Right lobe of liver (tissue), 6 donors: ENCODE results near the gene FYN. TPM values are rescaled to one million over a fixed set of nuclear protein-coding genes. Genes with fewer than 3 reads are reported as not detected.

Experiments used
- ATAC-seq, 4 donors: fragments of 200-7000 bp; cut with Tn5 transposase; one replicate each; pipeline ENCODE4 v1.9.1; 2020; ENCODE audit warnings: mild to moderate bottlenecking in 4 of 4, moderate library complexity in 4 of 4
- DNase-seq, 3 donors: peaks; one replicate each; pipeline ENCODE4 v3.0.0-alpha.2; 2020
- H3K27ac ChIP-seq, 3 donors: fragments of 200-600 bp; one replicate each; pipeline ENCODE4 v1.8.0; 2022
- H3K27me3 ChIP-seq, 2 donors: fragments of 200-600 bp; one replicate each; pipeline ENCODE4 v1.8.0; 2022
- H3K36me3 ChIP-seq, 4 donors: fragments of 200-600 bp; sonication (generic) in 1 of 4; one replicate each; pipeline versions ENCODE4 v1.5.1 to v1.8.0; 2017 to 2022; ENCODE audit warnings: control low read depth in 1 of 4
- H3K4me1 ChIP-seq, 4 donors: fragments of 200-600 bp; sonication (generic) in 1 of 4; one replicate each; pipeline versions ENCODE4 v1.5.1 to v1.8.0; 2017 to 2022; ENCODE audit warnings: control low read depth in 1 of 4
- H3K4me3 ChIP-seq, 3 donors: fragments of 200-600 bp; one replicate each; pipeline ENCODE4 v1.8.0; 2022
- H3K9me3 ChIP-seq, 4 donors: fragments of 200-600 bp; sonication (generic) in 1 of 4; one replicate each; pipeline versions ENCODE4 v1.5.1 to v1.8.0; 2017 to 2022; ENCODE audit warnings: control low read depth in 1 of 4
- CTCF ChIP-seq, 4 donors: fragments of 200-600 bp in 3 of 4; fragments of 450-650 bp in 1 of 4; IDR thresholded peaks; one replicate each; pipeline versions ENCODE4 v1.5.1 to v1.8.0; 2016 to 2022; ENCODE audit warnings: antibody characterized with exemption in 4 of 4, mild to moderate bottlenecking in 2 of 4
- POLR2A ChIP-seq: fragments of 450-650 bp; IDR thresholded peaks from one replicate; pipeline ENCODE4 v1.6.1; 2017; ENCODE audit warnings: antibody characterized with exemption, mild to moderate bottlenecking
- WGBS: methylation state at CpG from one replicate; pipeline ENCODE4 v1.1.6; 2018; ENCODE audit warnings: low coverage, low lambda C conversion rate; ENCODE audit not compliant: insufficient coverage; ENCODE audit errors: missing lambda C conversion rate; 5-methylcytosine and 5-hydroxymethylcytosine counted together
- intact Hi-C, 2 donors: fragments of 100-400 bp; cut with DNase I; formaldehyde crosslinking; loops; one replicate each; pipeline versions ENCODE4 v1.11.2 to v1.14.1; 2022
- total RNA-seq, 6 experiments: library from RNA; depleted of rRNA in 2 of 6; stranded (reverse); fragments of >200 nt in 2 of 6; fragmentation: NEBNext Ultra II Directional in 3 of 6; extraction: Animal tissue kit (Norgen Biotek cat#: 25700) in 3 of 6; gene quantifications; one replicate each; pipeline versions ENCODE4 v1.1.0 to v1.2.4, GENCODE V29; 2016 to 2023
- donor health status: DM: no; HTN: yes; CAD: no.
- donor health status: DM: no; HTN: no; CAD: no.
- donor health status: DM: no; HTN: no; CAD: no.
- donor health status: DM: no; HTN: yes; CAD: no.
- donor health status: DM: no; HTN: yes; CAD: no.

The FYN gene
- total RNA-seq, 6 experiments from 2014 or later = 16.8 to 33.7 (median 23.5) TPM

- no peak for TF ChIP-seq CTCF (IDR thresholded peaks at IDR 0.05)
- TF ChIP-seq POLR2A = no peak
- Histone ChIP-seq H3K27me3 (no peaks in the 10 kb centered on the region), H3K27ac (no peak overlapping the region), H3K4me1 (no peaks in the 10 kb centered on the region), H3K4me3 (no peak overlapping the region), H3K9me3 (no peaks in the 10 kb centered on the region), H3K36me3 (no peaks in the 10 kb centered on the region)
- DNase-seq (no peak), ATAC-seq (no peak)
- intact Hi-C loops = no loop called here
- 78% methylated on average over 7 of the region's 7 CpGs for WGBS
These were observed 11.8 kb downstream of the FYN start for GRCh38 chr6:111861431-111861885.

- no peak overlapping the region for H3K27ac ChIP-seq
- TF ChIP-seq CTCF (IDR thresholded peaks at IDR 0.05) (no peak), POLR2A (no peak)
These were observed 14.9 kb downstream of the FYN start for GRCh38 chr6:111858347-111858746.

GRCh38 chr6:111857674-111858337 lies 15.4 kb downstream of the FYN start:
- no peak for TF ChIP-seq CTCF (IDR thresholded peaks at IDR 0.05)
- no peak for TF ChIP-seq POLR2A
- peaks cover 0 to 3% (median 0%) of the 10 kb centered on the region in 4 donors for H3K4me1 ChIP-seq
- peak in 1 of 4 donors; percentile 35 for ATAC-seq
- no peak overlapping the region for H3K4me3 ChIP-seq
- no peaks in the 10 kb centered on the region for H3K36me3 ChIP-seq
- no peaks in the 10 kb centered on the region for H3K9me3 ChIP-seq
- 91% methylated on average over 4 of the region's 8 CpGs for WGBS
- no peaks in the 10 kb centered on the region for H3K27me3 ChIP-seq
- intact Hi-C loops = no loop called here
- H3K27ac ChIP-seq = no peak overlapping the region
- DNase-seq = no peak

More at GRCh38 chr6:111858347-111858746, 14.9 kb downstream of the FYN start:
- ATAC-seq (no peak), DNase-seq (no peak)
- Histone ChIP-seq H3K27me3 (no peaks in the 10 kb centered on the region), H3K36me3 (no peaks in the 10 kb centered on the region), H3K4me1 (peaks cover 0 to 3% (median 0%) of the 10 kb centered on the region in 4 donors), H3K4me3 (no peak overlapping the region), H3K9me3 (no peaks in the 10 kb centered on the region)
- WGBS = 49% methylated on average over 3 of the region's 3 CpGs
- intact Hi-C loops = no loop called here

GRCh38 chr6:111855753-111856152 lies 17.5 kb downstream of the FYN start:
- H3K36me3 ChIP-seq = no peaks in the 10 kb centered on the region
- ATAC-seq = no peak
- H3K4me3 ChIP-seq = no peak overlapping the region
- no peaks in the 10 kb centered on the region for H3K27me3 ChIP-seq
- no peaks in the 10 kb centered on the region for H3K9me3 ChIP-seq
- intact Hi-C loops = no loop called here
- 50% methylated on average over 1 of the region's 1 CpG for WGBS
- no peak overlapping the region for H3K27ac ChIP-seq
- no peak for DNase-seq
- TF ChIP-seq CTCF (IDR thresholded peaks at IDR 0.05) (no peak), POLR2A (no peak)
- peaks cover 0 to 3% (median 0%) of the 10 kb centered on the region in 4 donors for H3K4me1 ChIP-seq
